Measurements from ENCODE around the gene CD83. TPM values are rescaled to one million over a fixed set of nuclear protein-coding genes. Genes with fewer than 3 reads are reported as not detected.

CD83 gene
- total and polyA plus RNA-seq, 2 of the 4 experiments (the other 2 are of a cell fraction): 2.0 to 2.5 TPM

DNA sequence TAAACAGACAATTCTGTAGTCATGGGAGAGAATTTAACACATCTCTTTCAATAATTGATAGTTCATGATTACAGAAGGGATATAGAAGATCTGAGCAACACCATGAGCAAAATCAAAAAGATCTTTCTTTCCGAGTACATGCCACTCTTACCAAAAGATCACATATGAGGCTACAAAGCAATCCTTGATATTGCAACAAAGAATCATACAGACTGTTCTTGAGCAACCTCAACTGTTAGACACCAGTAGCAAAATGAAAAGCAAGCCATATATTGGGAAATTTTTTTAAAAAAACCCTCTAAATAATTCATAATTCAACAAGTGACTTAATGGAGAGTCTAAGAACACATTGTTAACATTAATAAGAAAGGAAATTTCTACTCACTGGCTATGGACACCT, 3.6 kb upstream of the CD83 start:
- POLR2A ChIA-PET (ENCODE audit: unreplicated experiment): no interaction called here
- Histone ChIP-seq H3K4me1 (ENCODE audit: control insufficient read depth, insufficient read depth, low read length) (no peaks in the 10 kb centered on the region), H2AK9ac (replicated peaks; ENCODE audit: low read depth, low read length, poor library complexity) (no peak overlapping the region), H3K27me3 (ENCODE audit: control insufficient read depth, insufficient read depth, low read length) (peaks cover 16% of the 10 kb centered on the region), H3K23ac (ENCODE audit: low read depth, low read length) (no peak overlapping the region), H3K4me3 (ENCODE audit: insufficient read depth, low read depth, low read length) (no peak overlapping the region), H2BK5ac (ENCODE audit: low read depth, low read length, poor library complexity, severe bottlenecking) (no peak overlapping the region), H2BK15ac (ENCODE audit: low read depth, low read length) (no peak overlapping the region), H4K8ac (ENCODE audit: low read depth in 2 of 2, low read length in 2 of 2) (no peak overlapping the region), H3K4me2 (ENCODE audit: low read depth, low read length) (no peak overlapping the region), H4K91ac (ENCODE audit: insufficient read depth, low read depth, low read length) (no peak overlapping the region), H2AFZ (replicated peaks; ENCODE audit: low read length, poor library complexity) (no peak overlapping the region), H2AK5ac (ENCODE audit: low read depth, low read length) (no peak overlapping the region), H3K14ac (replicated peaks; ENCODE audit: low read depth, low read length) (no peak overlapping the region), H3K9me3 (ENCODE audit: control insufficient read depth, insufficient read depth, low read length) (no peaks in the 10 kb centered on the region; the same call in 1 of the 2 replicates), H2BK20ac (ENCODE audit: low read depth, low read length) (no peak overlapping the region), H3K56ac (ENCODE audit: extremely low read depth, insufficient read depth, low read length) (no peak overlapping the region), H4K20me1 (ENCODE audit: insufficient read depth, low read length) (no peaks in the 10 kb centered on the region), H3K27ac (ENCODE audit: insufficient read depth, low read length) (no peak overlapping the region), H2BK120ac (ENCODE audit: low read depth, low read length) (no peak overlapping the region), H3K4ac (ENCODE audit: low read depth, low read length) (no peak overlapping the region), H3K36me3 (ENCODE audit: control insufficient read depth, insufficient read depth, low read length) (no peaks in the 10 kb centered on the region), H3K79me1 (ENCODE audit: low read depth in 1 of 2, low read length in 2 of 2) (no peaks in the 10 kb centered on the region), H3K9ac (ENCODE audit: low read depth, low read length) (no peak overlapping the region), H3K9me1 (ENCODE audit: insufficient read depth, low read length) (no peaks in the 10 kb centered on the region), H3K18ac (ENCODE audit: low read depth, low read length) (no peak overlapping the region), H4K5ac (ENCODE audit: low read depth, low read length) (no peak overlapping the region)
- no TSS peak for BruUV-seq (replicated peaks)
- intact Hi-C loops (cut with micrococcal nuclease) (no loop called here), in situ Hi-C loops (cut with MboI; ENCODE audit: low sequenced_read_pairs) (no loop called here), dilution Hi-C loops (cut with HindIII; ENCODE audit: low sequenced_read_pairs, unreplicated experiment) (no loop called here)
- DNase-seq (no peak), ATAC-seq (ENCODE audit: low read depth) (no peak)
- no peak for TF ChIP-seq CHD1 (IDR thresholded peaks at IDR 0.05; ENCODE audit: low read depth, low read length)
- TF ChIP-seq RFX5 (IDR thresholded peaks at IDR 0.05; ENCODE audit: low read depth, low read length): no peak
- no peak for TF ChIP-seq MAFK (IDR thresholded peaks at IDR 0.05; ENCODE audit: low read depth, low read length)
- TF ChIP-seq SMC3 (IDR thresholded peaks at IDR 0.05; ENCODE audit: low read depth, low read length): no peak
- no peak for TF ChIP-seq NFE2L2 (IDR thresholded peaks at IDR 0.05; ENCODE audit: low read depth, low read length)
- no peak for TF ChIP-seq BHLHE40 (IDR thresholded peaks at IDR 0.05; ENCODE audit: low read depth, low read length)
- TF ChIP-seq CEBPB (IDR thresholded peaks at IDR 0.05; ENCODE audit: low read depth, low read length): no peak
- TF ChIP-seq RCOR1 (IDR thresholded peaks at IDR 0.05; ENCODE audit: insufficient replicate concordance, low read length): no peak
- TF ChIP-seq, protein P1, sequence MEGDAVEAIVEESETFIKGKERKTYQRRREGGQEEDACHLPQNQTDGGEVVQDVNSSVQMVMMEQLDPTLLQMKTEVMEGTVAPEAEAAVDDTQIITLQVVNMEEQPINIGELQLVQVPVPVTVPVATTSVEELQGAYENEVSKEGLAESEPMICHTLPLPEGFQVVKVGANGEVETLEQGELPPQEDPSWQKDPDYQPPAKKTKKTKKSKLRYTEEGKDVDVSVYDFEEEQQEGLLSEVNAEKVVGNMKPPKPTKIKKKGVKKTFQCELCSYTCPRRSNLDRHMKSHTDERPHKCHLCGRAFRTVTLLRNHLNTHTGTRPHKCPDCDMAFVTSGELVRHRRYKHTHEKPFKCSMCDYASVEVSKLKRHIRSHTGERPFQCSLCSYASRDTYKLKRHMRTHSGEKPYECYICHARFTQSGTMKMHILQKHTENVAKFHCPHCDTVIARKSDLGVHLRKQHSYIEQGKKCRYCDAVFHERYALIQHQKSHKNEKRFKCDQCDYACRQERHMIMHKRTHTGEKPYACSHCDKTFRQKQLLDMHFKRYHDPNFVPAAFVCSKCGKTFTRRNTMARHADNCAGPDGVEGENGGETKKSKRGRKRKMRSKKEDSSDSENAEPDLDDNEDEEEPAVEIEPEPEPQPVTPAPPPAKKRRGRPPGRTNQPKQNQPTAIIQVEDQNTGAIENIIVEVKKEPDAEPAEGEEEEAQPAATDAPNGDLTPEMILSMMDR (conservative IDR thresholded peaks at IDR 0.05; ENCODE audit: low read depth, low read length): no peak
- TF ChIP-seq, protein P2, sequence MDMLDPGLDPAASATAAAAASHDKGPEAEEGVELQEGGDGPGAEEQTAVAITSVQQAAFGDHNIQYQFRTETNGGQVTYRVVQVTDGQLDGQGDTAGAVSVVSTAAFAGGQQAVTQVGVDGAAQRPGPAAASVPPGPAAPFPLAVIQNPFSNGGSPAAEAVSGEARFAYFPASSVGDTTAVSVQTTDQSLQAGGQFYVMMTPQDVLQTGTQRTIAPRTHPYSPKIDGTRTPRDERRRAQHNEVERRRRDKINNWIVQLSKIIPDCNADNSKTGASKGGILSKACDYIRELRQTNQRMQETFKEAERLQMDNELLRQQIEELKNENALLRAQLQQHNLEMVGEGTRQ (IDR thresholded peaks at IDR 0.05; ENCODE audit: low read depth, low read length): no peak
- no peak for TF ChIP-seq FOS (IDR thresholded peaks at IDR 0.05; ENCODE audit: low read depth, low read length)
- TF ChIP-seq POLR2A (IDR thresholded peaks at IDR 0.05; ENCODE audit: low read depth, low read length): no peak
- TF ChIP-seq MXI1 (IDR thresholded peaks at IDR 0.05; ENCODE audit: borderline replicate concordance, low read depth, low read length): no peak
- TF ChIP-seq RAD21 (IDR thresholded peaks at IDR 0.05; ENCODE audit: low read length): no peak
- CTCF ChIA-PET: no interaction called here
- no CpG with 5 or more reads among the region's 1 CpG for WGBS, 2 experiments (ENCODE audit: extremely low coverage in 2 of 2, insufficient read length in 1 of 2)

Measured in IMR-90 (cell line).